Nephron progenitor cell (in vitro differentiated cells): Measurements from ENCODE around the gene C2CD4B.

Source experiments
- DNase-seq: peaks from one replicate; pipeline ENCODE4 v3.0.0; 2021
- H3K27ac Mint-ChIP-seq: 2 replicates; pipeline ENCODE4 v1.8.0; 2021; ENCODE audit warnings: mild to moderate bottlenecking, moderate library complexity, mixed read lengths
- H3K27me3 Mint-ChIP-seq: 2 replicates; pipeline ENCODE4 v1.8.0; 2021; ENCODE audit warnings: mild to moderate bottlenecking, low read depth, mixed read lengths; ENCODE audit not compliant: poor library complexity
- H3K36me3 Mint-ChIP-seq: 2 replicates; pipeline ENCODE4 v1.8.0; 2021; ENCODE audit warnings: low read depth, mixed read lengths
- H3K4me1 Mint-ChIP-seq: 2 replicates; pipeline ENCODE4 v1.8.0; 2021; ENCODE audit warnings: mixed read lengths
- H3K4me3 Mint-ChIP-seq: 2 replicates; pipeline ENCODE4 v1.8.0; 2021; ENCODE audit warnings: mild to moderate bottlenecking, moderate library complexity, mixed read lengths
- H3K9me3 Mint-ChIP-seq: 2 replicates; pipeline ENCODE4 v1.8.0; 2021; ENCODE audit warnings: mild to moderate bottlenecking, moderate library complexity, mixed read lengths
- CTCF ChIP-seq: fragments of 200-600 bp; sonication (generic); IDR thresholded peaks from 2 replicates; pipeline ENCODE4 v1.5.0; 2021; ENCODE audit warnings: antibody characterized with exemption

C2CD4B gene

GRCh38 chr15:62115847-62116246, 49.2 kb downstream of the C2CD4B start:
- no peaks in the 10 kb centered on the region for H3K36me3 Mint-ChIP-seq
- no peak for DNase-seq
- no peak overlapping the region for H3K27ac Mint-ChIP-seq
- no peak for TF ChIP-seq CTCF
- no peak overlapping the region for H3K4me3 Mint-ChIP-seq
- peaks cover 19% of the 10 kb centered on the region for H3K4me1 Mint-ChIP-seq
- no peaks in the 10 kb centered on the region for H3K9me3 Mint-ChIP-seq
- no peaks in the 10 kb centered on the region for H3K27me3 Mint-ChIP-seq
